Measurements from ENCODE around the gene TEX2. TPM values are rescaled to one million over a fixed set of nuclear protein-coding genes. Genes with fewer than 3 reads are reported as not detected.

The TEX2 gene
- total and polyA plus RNA-seq, 7 donors = 4.6 to 50.7 (median 39.3) TPM

DNA sequence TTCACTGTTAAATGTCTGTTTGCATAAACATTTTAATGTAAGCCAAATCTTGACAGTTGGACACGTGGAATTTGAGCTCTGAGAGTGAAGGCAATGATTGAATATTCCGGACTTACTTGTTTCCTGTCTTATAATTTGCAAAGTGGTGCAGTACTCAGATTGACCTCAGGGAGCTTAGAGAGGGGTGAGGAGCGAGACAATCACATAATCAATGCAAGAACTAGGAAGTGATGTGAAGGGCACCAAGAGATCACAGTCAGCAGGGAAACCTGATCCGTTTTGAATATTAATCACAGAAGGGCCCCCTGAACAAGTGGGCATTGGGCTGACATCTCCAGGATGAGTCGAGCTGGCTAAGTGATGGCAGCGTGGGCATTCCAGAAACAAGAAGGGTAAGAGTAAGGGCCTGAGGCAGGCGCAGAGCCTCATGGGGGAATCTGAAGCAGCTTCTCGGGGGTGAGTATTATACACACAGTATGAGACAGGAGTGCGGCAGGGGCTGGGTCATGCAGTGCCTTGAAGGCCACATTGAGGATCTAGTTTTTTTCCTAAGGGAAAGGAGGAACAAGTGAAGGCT, 26.1 kb downstream of the TEX2 start:
- no peak overlapping the region for H3K27ac ChIP-seq
- H3K4me3 ChIP-seq = no peak overlapping the region
- H3K9me3 ChIP-seq = no peaks in the 10 kb centered on the region
- 79 to 85% methylated on average over 9 of the region's 9 CpGs for WGBS, 2 donors
- H3K4me1 ChIP-seq = peaks cover 0 to 22% (median 19%) of the 10 kb centered on the region in 4 donors
- no peak for DNase-seq
- TF ChIP-seq POLR2A (IDR thresholded peaks at IDR 0.05) (no peak), POLR2AphosphoS5 (IDR thresholded peaks at IDR 0.05) (no peak), EP300 (IDR thresholded peaks at IDR 0.05) (no peak)
- TF ChIP-seq, protein P1, sequence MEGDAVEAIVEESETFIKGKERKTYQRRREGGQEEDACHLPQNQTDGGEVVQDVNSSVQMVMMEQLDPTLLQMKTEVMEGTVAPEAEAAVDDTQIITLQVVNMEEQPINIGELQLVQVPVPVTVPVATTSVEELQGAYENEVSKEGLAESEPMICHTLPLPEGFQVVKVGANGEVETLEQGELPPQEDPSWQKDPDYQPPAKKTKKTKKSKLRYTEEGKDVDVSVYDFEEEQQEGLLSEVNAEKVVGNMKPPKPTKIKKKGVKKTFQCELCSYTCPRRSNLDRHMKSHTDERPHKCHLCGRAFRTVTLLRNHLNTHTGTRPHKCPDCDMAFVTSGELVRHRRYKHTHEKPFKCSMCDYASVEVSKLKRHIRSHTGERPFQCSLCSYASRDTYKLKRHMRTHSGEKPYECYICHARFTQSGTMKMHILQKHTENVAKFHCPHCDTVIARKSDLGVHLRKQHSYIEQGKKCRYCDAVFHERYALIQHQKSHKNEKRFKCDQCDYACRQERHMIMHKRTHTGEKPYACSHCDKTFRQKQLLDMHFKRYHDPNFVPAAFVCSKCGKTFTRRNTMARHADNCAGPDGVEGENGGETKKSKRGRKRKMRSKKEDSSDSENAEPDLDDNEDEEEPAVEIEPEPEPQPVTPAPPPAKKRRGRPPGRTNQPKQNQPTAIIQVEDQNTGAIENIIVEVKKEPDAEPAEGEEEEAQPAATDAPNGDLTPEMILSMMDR (IDR thresholded peaks at IDR 0.05) = no peak
- intact Hi-C loops (cut with DNase I) = no loop called here
- H3K36me3 ChIP-seq = no peaks in the 10 kb centered on the region
- no peaks in the 10 kb centered on the region for H3K27me3 ChIP-seq

GRCh38 chr17:64234961-64235360, 28.1 kb downstream of the TEX2 start:
- intact Hi-C loops (cut with DNase I) = no loop called here
- WGBS, 2 donors = 83 to 92% methylated on average over 6 of the region's 6 CpGs
- H3K4me1 ChIP-seq = peaks cover 0 to 23% (median 21%) of the 10 kb centered on the region in 4 donors
- H3K4me3 ChIP-seq = no peak overlapping the region
- TF ChIP-seq, protein P1 (IDR thresholded peaks at IDR 0.05) = no peak
- TF ChIP-seq POLR2A (IDR thresholded peaks at IDR 0.05) (no peak), EP300 (IDR thresholded peaks at IDR 0.05) (no peak), POLR2AphosphoS5 (IDR thresholded peaks at IDR 0.05) (no peak)
- H3K27ac ChIP-seq = no peak overlapping the region
- no peak for DNase-seq
- no peaks in the 10 kb centered on the region for H3K36me3 ChIP-seq
- H3K27me3 ChIP-seq = no peaks in the 10 kb centered on the region
- H3K9me3 ChIP-seq = no peaks in the 10 kb centered on the region

DNA sequence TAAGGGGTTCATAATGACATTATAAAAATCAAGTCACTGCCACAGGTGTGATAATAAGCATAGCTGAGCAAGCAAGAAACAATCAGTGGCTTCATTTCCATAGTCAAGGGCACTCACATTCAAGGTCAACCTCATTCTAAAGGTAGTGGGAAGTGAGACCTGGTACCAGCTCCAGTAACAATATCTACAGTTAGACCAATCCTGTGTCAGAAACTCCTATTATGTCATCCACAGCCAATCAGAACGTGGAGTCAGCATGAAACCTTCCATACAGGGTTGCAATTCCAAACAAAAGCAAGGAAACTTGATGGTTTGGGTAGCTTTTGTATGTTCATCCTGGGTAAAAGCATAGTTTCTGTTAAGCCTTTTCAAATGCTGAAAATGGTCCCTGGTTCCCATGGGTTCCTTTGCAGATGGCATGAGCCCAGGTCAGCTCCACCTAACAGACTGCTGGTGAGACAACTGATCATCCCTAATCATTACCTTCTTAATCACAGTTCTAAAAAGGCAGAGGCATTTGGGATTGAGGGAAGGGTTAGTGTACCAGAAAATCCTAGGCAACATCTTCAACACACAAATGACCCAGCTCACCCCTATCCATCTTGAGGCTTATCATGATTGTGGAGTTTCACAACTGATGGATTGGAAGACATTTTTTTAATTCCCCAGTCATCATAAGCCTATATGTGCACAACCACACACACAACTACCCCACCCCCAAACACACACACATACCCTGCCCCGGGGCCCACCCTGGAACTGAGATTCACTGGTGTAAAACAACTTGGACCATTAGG, 30.4 kb downstream of the TEX2 start:
- H3K27me3 ChIP-seq = no peaks in the 10 kb centered on the region
- 94 to 97% methylated on average over 2 of the region's 2 CpGs for WGBS, 2 donors
- TF ChIP-seq EP300 (IDR thresholded peaks at IDR 0.05) = no peak
- no peak for TF ChIP-seq POLR2AphosphoS5 (IDR thresholded peaks at IDR 0.05)
- TF ChIP-seq, protein P1 (IDR thresholded peaks at IDR 0.05) = no peak
- no peak for TF ChIP-seq POLR2A (IDR thresholded peaks at IDR 0.05)
- no peaks in the 10 kb centered on the region for H3K36me3 ChIP-seq
- DNase-seq = no peak
- no peak overlapping the region for H3K27ac ChIP-seq
- H3K4me1 ChIP-seq = peaks cover 0 to 32% (median 25%) of the 10 kb centered on the region in 4 donors
- H3K9me3 ChIP-seq = no peaks in the 10 kb centered on the region
- H3K4me3 ChIP-seq = no peak overlapping the region
- intact Hi-C loops (cut with DNase I) = no loop called here

DNA sequence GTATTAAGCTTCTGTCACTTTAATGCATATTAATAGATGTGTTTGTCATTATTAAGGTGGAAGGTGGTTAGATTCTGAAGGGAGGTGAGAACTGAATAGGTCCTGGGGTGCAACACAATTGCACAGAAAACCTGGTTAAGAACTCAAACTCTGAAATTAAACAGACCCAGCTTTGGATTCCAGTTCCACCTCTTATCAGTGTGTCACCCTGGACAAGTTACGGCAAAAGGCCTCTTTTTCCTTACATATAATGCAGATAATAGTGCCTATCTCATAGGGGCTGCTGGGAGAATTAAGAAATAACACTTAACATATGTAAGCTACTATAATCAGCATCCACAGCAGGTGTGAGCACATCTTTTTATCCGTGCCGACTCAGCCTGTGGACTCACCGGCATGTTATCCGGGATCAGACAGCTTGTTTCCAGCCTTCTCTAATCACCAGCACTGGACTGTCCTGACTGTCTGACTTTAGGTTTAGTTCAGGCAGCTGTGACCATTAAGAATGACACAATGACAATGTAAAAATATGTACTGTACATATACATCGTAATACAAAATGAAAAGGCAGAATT, 31.4 kb downstream of the TEX2 start:
- Histone ChIP-seq H3K27ac (peak overlapping the region in 3 of 4 donors; percentile 63 to 79 (median 75)), H3K4me3 (no peak overlapping the region), H3K9me3 (no peaks in the 10 kb centered on the region), H3K36me3 (no peaks in the 10 kb centered on the region), H3K27me3 (no peaks in the 10 kb centered on the region), H3K4me1 (peaks cover 0 to 32% (median 25%) of the 10 kb centered on the region in 4 donors)
- no peak for DNase-seq
- TF ChIP-seq, protein P1 (IDR thresholded peaks at IDR 0.05) = no peak
- 95 to 96% methylated on average over 6 of the region's 6 CpGs for WGBS, 2 donors
- intact Hi-C loops (cut with DNase I) = no loop called here

Measured in sigmoid colon (tissue), 7 donors.